HEK293 (cell line): ENCODE results near the gene ZNF397.
A peak's percentile ranks its signal among the peaks of the same experiment; 100 is the strongest.
"Not testable (repeated sequence)": the region's sequence is repeated elsewhere in the genome, so short reads cannot be mapped to it uniquely, and the experiment has no call there.

Experiments
- CTCF ChIA-PET: fragments of 350-600 bp; formaldehyde crosslinking; extraction: SDS; loops from one replicate; lab custom pipeline; 2021; ENCODE audit warnings: antibody characterized with exemption; lab: Yijun Ruan, JAX
- POLR2A ChIA-PET: fragments of 300-600 bp; formaldehyde crosslinking; extraction: SDS; loops from one replicate; lab custom pipeline; 2020; ENCODE audit warnings: antibody characterized with exemption, inconsistent platforms; lab: Yijun Ruan, JAX
- H3K27ac ChIP-seq: fragments of 200-500 bp; sonication (Bioruptor generic); 2 replicates; pipeline ENCODE4 v1.5.1; 2014; ENCODE audit warnings: low read depth, low read length, control low read depth, inconsistent platforms; ENCODE audit errors: extremely low read depth
- H3K36me3 ChIP-seq, 2 experiments: fragments of 200-500 bp in 1 of 2; sonication (Bioruptor generic) in 1 of 2; 1 replicate in 1 of 2; 2 replicates in 1 of 2; pipeline ENCODE4 v1.5.1; 2014 to 2017; ENCODE audit warnings: inconsistent platforms in 2 of 2, low read length in 2 of 2; ENCODE audit not compliant: control insufficient read depth in 2 of 2, insufficient read depth in 1 of 2
- H3K4me1 ChIP-seq: fragments of 200-500 bp; sonication (Bioruptor generic); 2 replicates; pipeline ENCODE4 v1.5.1; 2014; ENCODE audit warnings: mild to moderate bottlenecking, low read length, inconsistent platforms; ENCODE audit not compliant: control insufficient read depth, insufficient read depth
- H3K4me3 ChIP-seq: 2 replicates; pipeline ENCODE4 v1.5.1; 2011; ENCODE audit warnings: low read depth, mild to moderate bottlenecking, control low read depth, low read length, moderate library complexity
- H3K9me3 ChIP-seq: fragments of 200-500 bp; sonication (Bioruptor generic); 2 replicates; pipeline ENCODE4 v1.5.1; 2014; ENCODE audit warnings: low read depth, low read length, inconsistent platforms; ENCODE audit not compliant: control insufficient read depth, insufficient read depth
- GLI2 ChIP-seq: fragments of 450-650 bp; formaldehyde crosslinking; IDR thresholded peaks from 2 replicates; pipeline ENCODE4; 2017; ENCODE audit warnings: missing biosample characterization, missing genetic modification characterization, low read depth, borderline replicate concordance
- HIC1 ChIP-seq: fragments of 450-650 bp; formaldehyde crosslinking; IDR thresholded peaks from 2 replicates; pipeline ENCODE4 v1.5.1; 2016; ENCODE audit warnings: missing biosample characterization, missing genetic modification characterization
- HOXD13 ChIP-seq: sonication (generic); formaldehyde crosslinking; IDR thresholded peaks from 2 replicates; pipeline ENCODE4 v1.8.0; 2022; ENCODE audit warnings: missing genetic modification reagents, borderline replicate concordance
- TCF7L2 ChIP-seq: IDR thresholded peaks from 2 replicates; pipeline ENCODE4 v1.6.1; 2011; ENCODE audit warnings: low read depth, mild to moderate bottlenecking, inconsistent platforms, low read length, moderate library complexity, borderline replicate concordance
- TRIM28 ChIP-seq: IDR thresholded peaks from 2 replicates; pipeline ENCODE4 v1.6.1; 2011; ENCODE audit warnings: low read length, control low read depth, borderline replicate concordance
- ZEB2 ChIP-seq: fragments of 450-650 bp; formaldehyde crosslinking; IDR thresholded peaks from 2 replicates; pipeline ENCODE4 v1.5.1; 2016; ENCODE audit warnings: missing biosample characterization, missing genetic modification characterization
- ZFP37 ChIP-seq: fragments of 450-650 bp; formaldehyde crosslinking; IDR thresholded peaks from 2 replicates; pipeline ENCODE4 v1.5.1; 2016; ENCODE audit warnings: missing biosample characterization, missing genetic modification characterization
- ZNF292 ChIP-seq: fragments of 450-650 bp; formaldehyde crosslinking; IDR thresholded peaks from 2 replicates; pipeline ENCODE4 v1.5.1; 2016; ENCODE audit warnings: low read depth, missing biosample characterization, missing genetic modification characterization, borderline replicate concordance
- ZNF302 ChIP-seq: fragments of 450-650 bp; formaldehyde crosslinking; IDR thresholded peaks from 2 replicates; pipeline ENCODE4 v1.5.1; 2016; ENCODE audit warnings: missing biosample characterization, missing genetic modification characterization, low read depth
- ZNF830 ChIP-seq: fragments of 450-650 bp; IDR thresholded peaks from 2 replicates; pipeline ENCODE4 v1.5.0; 2018; ENCODE audit warnings: missing biosample characterization, missing genetic modification characterization, low read depth, mild to moderate bottlenecking, moderate library complexity
- TF ChIP-seq, protein P1 (sequence below): fragments of 450-650 bp; formaldehyde crosslinking; IDR thresholded peaks from 2 replicates; pipeline ENCODE4 v1.5.1; 2016; ENCODE audit warnings: missing biosample characterization, missing genetic modification characterization
- TF ChIP-seq, protein P2 (sequence below): fragments of 450-650 bp; formaldehyde crosslinking; IDR thresholded peaks from 2 replicates; pipeline ENCODE4 v1.5.1; 2016; ENCODE audit warnings: missing biosample characterization, missing genetic modification characterization
- TF ChIP-seq, protein P3 (sequence below): fragments of 450-650 bp; formaldehyde crosslinking; IDR thresholded peaks from 2 replicates; pipeline ENCODE4 v1.5.1; 2016; ENCODE audit warnings: missing biosample characterization, missing genetic modification characterization
- TF ChIP-seq, protein P4 (sequence below): fragments of 450-650 bp; formaldehyde crosslinking; IDR thresholded peaks from 2 replicates; pipeline ENCODE4 v1.5.1; 2016; ENCODE audit warnings: missing biosample characterization, missing genetic modification characterization, borderline replicate concordance

ZNF397 gene

GRCh38 chr18:35215026-35215425 lies 25.8 kb upstream of the ZNF397 start:
- no peak for TF ChIP-seq GLI2 (tag by site-specific recombination)
- TF ChIP-seq TRIM28 = 0 out of 2 replicates have a peak, but pooled peaks have one; percentile 19
- Histone ChIP-seq H3K27ac (no peak overlapping the region), H3K4me3 (no peak overlapping the region), H3K36me3 (no peaks in the 10 kb centered on the region), H3K4me1 (no peaks in the 10 kb centered on the region), H3K9me3 (no peaks in the 10 kb centered on the region)
- POLR2A ChIA-PET = interaction anchor here (0.7 kb wide), 1 partner anchor 364 kb away, joined by 3 read pairs; no protein-coding TSS in a partner anchor
- CTCF ChIA-PET = no interaction called here

DNA sequence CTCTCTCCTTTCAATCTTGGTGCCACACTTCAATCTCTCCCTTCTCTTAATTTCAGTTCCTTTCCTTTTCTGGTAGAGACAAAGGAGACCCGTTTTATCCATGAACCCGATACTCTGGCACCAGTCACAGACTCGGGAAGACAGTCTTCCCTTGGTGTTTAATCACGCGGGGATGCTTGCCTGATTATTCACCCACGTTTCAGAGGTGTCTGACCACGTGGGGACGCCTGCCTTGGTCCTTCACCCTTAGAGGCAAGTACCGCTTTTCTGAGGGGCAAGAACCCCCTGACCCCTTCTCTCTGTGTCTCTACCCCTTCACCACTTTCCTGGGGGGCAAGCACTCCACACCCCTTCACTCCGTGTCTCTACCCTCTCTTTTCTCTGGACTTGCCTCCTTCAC lies 24.2 kb upstream of the ZNF397 start:
- POLR2A ChIA-PET, CTCF ChIA-PET, H3K4me1 ChIP-seq, H3K36me3 ChIP-seq, H3K9me3 ChIP-seq, H3K4me3 ChIP-seq, H3K27ac ChIP-seq: not testable (repeated sequence)

GRCh38 chr18:35219331-35219730 lies 21.5 kb upstream of the ZNF397 start:
- H3K4me1 ChIP-seq, CTCF ChIA-PET, POLR2A ChIA-PET, H3K36me3 ChIP-seq, H3K9me3 ChIP-seq, H3K27ac ChIP-seq, H3K4me3 ChIP-seq: not testable (repeated sequence)

GRCh38 chr18:35220424-35220823 lies 20.4 kb upstream of the ZNF397 start:
- Histone ChIP-seq H3K27ac (no peak overlapping the region), H3K4me1 (no peaks in the 10 kb centered on the region), H3K4me3 (no peak overlapping the region), H3K9me3 (no peaks in the 10 kb centered on the region), H3K36me3 (no peaks in the 10 kb centered on the region)
- TF ChIP-seq, protein P1, sequence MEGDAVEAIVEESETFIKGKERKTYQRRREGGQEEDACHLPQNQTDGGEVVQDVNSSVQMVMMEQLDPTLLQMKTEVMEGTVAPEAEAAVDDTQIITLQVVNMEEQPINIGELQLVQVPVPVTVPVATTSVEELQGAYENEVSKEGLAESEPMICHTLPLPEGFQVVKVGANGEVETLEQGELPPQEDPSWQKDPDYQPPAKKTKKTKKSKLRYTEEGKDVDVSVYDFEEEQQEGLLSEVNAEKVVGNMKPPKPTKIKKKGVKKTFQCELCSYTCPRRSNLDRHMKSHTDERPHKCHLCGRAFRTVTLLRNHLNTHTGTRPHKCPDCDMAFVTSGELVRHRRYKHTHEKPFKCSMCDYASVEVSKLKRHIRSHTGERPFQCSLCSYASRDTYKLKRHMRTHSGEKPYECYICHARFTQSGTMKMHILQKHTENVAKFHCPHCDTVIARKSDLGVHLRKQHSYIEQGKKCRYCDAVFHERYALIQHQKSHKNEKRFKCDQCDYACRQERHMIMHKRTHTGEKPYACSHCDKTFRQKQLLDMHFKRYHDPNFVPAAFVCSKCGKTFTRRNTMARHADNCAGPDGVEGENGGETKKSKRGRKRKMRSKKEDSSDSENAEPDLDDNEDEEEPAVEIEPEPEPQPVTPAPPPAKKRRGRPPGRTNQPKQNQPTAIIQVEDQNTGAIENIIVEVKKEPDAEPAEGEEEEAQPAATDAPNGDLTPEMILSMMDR (tag by site-specific recombination) = no peak
- no peak for TF ChIP-seq ZFP37 (tag by site-specific recombination)
- ChIA-PET POLR2A (no interaction called here), CTCF (no interaction called here)

DNA sequence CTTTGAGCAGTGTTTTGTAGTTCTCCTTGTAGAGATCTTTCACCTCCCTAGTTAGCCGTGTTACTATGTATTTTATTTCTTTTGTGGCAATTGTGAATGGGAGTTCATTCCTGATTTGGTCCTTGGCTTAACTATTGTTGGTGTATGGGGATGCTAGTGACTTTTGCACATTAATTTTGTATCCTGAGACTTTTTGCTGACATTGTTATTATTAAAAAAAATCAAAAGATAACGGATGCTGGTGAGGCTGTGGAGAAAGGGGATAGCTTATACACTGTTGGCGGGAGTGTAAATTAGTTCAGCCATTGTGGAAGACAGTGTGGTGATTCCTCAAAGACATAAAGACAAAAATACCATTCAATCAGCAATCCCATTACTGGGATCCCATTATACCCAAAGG lies 17.0 kb upstream of the ZNF397 start:
- ChIA-PET CTCF (no interaction called here), POLR2A (no interaction called here)
- Histone ChIP-seq H3K9me3 (no peaks in the 10 kb centered on the region), H3K36me3 (no peaks in the 10 kb centered on the region), H3K4me3 (no peak overlapping the region), H3K27ac (no peak overlapping the region), H3K4me1 (no peaks in the 10 kb centered on the region)
- TF ChIP-seq, protein P2, sequence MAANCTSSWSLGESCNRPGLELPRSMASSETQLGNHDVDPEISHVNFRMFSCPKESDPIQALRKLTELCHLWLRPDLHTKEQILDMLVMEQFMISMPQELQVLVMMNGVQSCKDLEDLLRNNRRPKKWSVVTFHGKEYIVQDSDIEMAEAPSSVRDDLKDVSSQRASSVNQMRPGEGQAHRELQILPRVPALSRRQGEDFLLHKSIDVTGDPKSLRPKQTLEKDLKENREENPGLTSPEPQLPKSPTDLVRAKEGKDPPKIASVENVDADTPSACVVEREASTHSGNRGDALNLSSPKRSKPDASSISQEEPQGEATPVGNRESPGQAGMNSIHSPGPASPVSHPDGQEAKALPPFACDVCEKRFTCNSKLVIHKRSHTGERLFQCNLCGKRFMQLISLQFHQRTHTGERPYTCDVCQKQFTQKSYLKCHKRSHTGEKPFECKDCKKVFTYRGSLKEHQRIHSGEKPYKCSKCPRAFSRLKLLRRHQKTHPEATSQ (tag by site-specific recombination) = no peak
- TF ChIP-seq, protein P3, sequence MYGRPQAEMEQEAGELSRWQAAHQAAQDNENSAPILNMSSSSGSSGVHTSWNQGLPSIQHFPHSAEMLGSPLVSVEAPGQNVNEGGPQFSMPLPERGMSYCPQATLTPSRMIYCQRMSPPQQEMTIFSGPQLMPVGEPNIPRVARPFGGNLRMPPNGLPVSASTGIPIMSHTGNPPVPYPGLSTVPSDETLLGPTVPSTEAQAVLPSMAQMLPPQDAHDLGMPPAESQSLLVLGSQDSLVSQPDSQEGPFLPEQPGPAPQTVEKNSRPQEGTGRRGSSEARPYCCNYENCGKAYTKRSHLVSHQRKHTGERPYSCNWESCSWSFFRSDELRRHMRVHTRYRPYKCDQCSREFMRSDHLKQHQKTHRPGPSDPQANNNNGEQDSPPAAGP (tag by site-specific recombination) = no peak
- no peak for TF ChIP-seq ZNF830 (tag by site-specific recombination)
- TF ChIP-seq ZEB2 (tag by site-specific recombination) = no peak
- TF ChIP-seq ZNF292 (tag by site-specific recombination) = no peak
- no peak for TF ChIP-seq TCF7L2
- TF ChIP-seq, protein P4, sequence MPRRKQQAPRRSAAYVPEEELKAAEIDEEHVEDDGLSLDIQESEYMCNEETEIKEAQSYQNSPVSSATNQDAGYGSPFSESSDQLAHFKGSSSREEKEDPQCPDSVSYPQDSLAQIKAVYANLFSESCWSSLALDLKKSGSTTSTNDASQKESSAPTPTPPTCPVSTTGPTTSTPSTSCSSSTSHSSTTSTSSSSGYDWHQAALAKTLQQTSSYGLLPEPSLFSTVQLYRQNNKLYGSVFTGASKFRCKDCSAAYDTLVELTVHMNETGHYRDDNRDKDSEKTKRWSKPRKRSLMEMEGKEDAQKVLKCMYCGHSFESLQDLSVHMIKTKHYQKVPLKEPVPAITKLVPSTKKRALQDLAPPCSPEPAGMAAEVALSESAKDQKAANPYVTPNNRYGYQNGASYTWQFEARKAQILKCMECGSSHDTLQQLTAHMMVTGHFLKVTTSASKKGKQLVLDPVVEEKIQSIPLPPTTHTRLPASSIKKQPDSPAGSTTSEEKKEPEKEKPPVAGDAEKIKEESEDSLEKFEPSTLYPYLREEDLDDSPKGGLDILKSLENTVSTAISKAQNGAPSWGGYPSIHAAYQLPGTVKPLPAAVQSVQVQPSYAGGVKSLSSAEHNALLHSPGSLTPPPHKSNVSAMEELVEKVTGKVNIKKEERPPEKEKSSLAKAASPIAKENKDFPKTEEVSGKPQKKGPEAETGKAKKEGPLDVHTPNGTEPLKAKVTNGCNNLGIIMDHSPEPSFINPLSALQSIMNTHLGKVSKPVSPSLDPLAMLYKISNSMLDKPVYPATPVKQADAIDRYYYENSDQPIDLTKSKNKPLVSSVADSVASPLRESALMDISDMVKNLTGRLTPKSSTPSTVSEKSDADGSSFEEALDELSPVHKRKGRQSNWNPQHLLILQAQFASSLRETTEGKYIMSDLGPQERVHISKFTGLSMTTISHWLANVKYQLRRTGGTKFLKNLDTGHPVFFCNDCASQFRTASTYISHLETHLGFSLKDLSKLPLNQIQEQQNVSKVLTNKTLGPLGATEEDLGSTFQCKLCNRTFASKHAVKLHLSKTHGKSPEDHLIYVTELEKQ (tag by site-specific recombination) = no peak
- no peak for TF ChIP-seq HOXD13 (CRISPR knock-in tag)
- no peak for TF ChIP-seq ZNF302
- TF ChIP-seq HIC1 = no peak
